ENCODE data around the gene LIN7A.

GRCh38 chr12:80749456-80749855 is 188.3 kb downstream of the LIN7A start:
- TF ChIP-seq REST (IDR thresholded peaks at IDR 0.05) = no peak
- TF ChIP-seq JUND (IDR thresholded peaks at IDR 0.05) = no peak
- TF ChIP-seq CTCF (IDR thresholded peaks at IDR 0.05; ENCODE audit: low read depth, low read length, missing input control) = no peak
- TF ChIP-seq ATF3 (IDR thresholded peaks at IDR 0.05) = no peak
- no peak for TF ChIP-seq TAF1 (conservative IDR thresholded peaks at IDR 0.05)
- no peak for TF ChIP-seq GABPA (IDR thresholded peaks at IDR 0.05 in 1 of 2, conservative IDR thresholded peaks at IDR 0.05 in 1 of 2)
- no peak for TF ChIP-seq RXRA (IDR thresholded peaks at IDR 0.05)
- no peak for TF ChIP-seq YY1 (IDR thresholded peaks at IDR 0.05)
- TF ChIP-seq MAX (IDR thresholded peaks at IDR 0.05) = no peak
- no peak for TF ChIP-seq EGR1 (IDR thresholded peaks at IDR 0.05; ENCODE audit: low read depth in 2 of 2)
- TF ChIP-seq RAD21 (IDR thresholded peaks at IDR 0.05) = no peak
- TF ChIP-seq HNF4G (IDR thresholded peaks at IDR 0.05) = no peak
- no peak for TF ChIP-seq SP1 (IDR thresholded peaks at IDR 0.05)
